T-helper 1 cell (primary cell): ENCODE results near the gene ZNF507.
A peak's percentile ranks its signal among the peaks of the same experiment; 100 is the strongest.

Experiments
- DNase-seq, 5 donors: peaks; one replicate each; pipeline ENCODE4 v3.0.0-alpha.2; 2012 to 2020
- total RNA-seq, 4 donors: gene quantifications; one replicate each; lab custom pipeline; 2026; lab: John Stamatoyannopoulos, UW

ZNF507 gene
- 23.9 to 68.1 (median 50.2) reads per million in 4 donors for total RNA-seq

GRCh38 chr19:32345261-32346207 lies at the start of gene ZNF507:
TSS of gene ZNF507 (plus strand) at chr19:32345610. CDS start at chr19:32352831, 7,221 bp downstream.
- peak; percentile 60 to 81 (median 75) for DNase-seq

DNA sequence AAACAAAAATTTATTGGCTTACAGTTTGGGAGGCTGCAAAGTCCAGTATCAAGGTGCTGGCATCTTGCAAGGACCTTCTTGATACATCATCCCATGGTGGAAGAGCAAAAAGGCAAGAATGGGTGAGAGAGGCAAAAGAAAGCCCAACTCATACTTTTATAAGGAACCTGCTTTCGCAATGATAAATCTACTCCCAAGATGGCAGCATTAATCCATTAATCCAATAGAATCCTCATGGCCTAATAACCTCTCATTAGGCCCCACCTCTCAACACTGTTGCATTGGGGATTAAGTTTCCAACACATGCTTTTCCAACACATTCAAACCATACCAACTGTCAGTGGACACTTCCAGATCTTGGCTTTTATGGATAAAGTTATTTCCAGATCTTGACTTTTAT lies 48.7 kb upstream of the ZNF507 start:
- DNase-seq, result no peak

DNA sequence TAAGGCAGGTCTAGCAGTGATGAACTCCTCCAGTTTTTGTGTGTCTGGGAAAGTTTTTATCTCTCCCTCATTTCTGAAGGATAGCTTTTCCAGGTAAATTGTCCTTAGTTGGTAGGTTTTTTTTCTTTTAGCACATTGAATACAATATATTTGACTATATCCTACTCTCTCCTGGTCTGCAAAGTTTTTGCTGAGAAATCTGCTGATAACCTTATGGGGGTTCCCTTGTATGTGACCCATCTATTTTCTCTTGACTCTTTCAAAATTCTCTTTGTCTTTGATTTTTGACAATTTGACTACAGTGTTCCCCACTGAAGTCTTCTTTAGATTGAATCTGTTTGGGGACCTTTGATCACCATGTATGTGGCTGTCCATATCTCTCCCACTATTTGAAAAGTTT lies 42.6 kb upstream of the ZNF507 start:
- DNase-seq, result no peak

DNA sequence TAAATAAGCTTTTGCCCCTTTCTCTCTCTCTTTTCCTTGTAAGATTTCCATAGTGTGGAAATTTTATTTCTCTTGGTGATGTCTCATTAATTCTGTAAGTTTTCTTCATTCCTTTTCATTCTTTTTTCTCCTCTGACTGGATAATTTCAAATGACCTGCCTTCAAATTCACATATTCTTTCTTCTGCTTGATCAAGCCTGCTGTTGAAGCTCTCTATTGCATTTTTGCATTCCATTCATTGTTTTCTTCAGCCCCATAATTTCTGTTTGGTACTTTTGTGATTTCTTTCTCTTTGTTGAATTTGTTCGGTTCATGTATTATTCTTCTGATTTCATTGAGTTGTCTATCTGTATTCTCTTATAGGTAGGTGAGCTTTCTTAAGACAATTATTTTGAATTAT lies 42.2 kb upstream of the ZNF507 start:
- no peak for DNase-seq

- no peak for DNase-seq
Observed at GRCh38 chr19:32307591-32307990, 37.8 kb upstream of the ZNF507 start.

- DNase-seq, result no peak
Observed at GRCh38 chr19:32308431-32309077, 36.9 kb upstream of the ZNF507 start.

- no peak for DNase-seq
Observed at GRCh38 chr19:32309711-32310390, 35.6 kb upstream of the ZNF507 start.

DNA sequence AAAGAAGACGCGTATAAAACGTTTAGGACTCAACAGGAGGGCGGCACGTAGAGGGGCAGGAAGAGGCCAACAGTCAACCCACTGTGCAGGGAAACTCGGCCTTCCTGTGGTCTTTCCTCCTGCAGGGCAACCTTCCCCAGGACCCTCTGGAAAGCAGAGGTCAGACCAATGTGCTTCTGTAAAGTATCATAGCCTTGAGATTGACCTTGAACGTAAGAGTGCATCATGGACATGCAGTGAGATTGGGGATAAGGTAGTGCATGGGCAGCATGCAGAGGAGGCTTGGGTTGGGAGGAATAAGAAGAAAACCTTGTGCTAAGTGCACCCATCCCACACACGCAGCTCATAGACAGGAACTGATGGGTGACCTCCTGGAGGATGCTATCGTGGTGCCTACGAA lies 34.0 kb upstream of the ZNF507 start:
- DNase-seq, result no peak

- no peak for DNase-seq
Observed at GRCh38 chr19:32313569-32314265, 31.7 kb upstream of the ZNF507 start.

DNA sequence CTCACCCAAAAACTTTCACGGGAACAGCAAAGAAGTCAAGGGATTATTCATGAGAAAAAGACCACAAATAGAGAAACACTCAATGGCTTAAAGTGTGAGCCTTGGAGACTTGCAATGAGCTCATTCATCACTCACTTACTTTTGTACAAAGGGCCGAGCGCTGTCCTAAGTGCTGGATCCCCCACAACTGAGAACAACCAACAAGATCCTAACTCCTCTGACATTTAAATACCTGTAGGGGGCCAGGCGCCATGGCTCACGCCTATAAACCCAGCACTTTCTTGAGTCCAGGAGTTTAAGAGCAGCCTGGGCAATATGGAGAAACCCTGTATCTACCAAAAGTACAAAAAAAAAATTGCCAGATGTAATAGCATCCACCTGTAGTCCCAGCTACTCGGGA lies 29.4 kb upstream of the ZNF507 start:
- DNase-seq, result no peak

DNA sequence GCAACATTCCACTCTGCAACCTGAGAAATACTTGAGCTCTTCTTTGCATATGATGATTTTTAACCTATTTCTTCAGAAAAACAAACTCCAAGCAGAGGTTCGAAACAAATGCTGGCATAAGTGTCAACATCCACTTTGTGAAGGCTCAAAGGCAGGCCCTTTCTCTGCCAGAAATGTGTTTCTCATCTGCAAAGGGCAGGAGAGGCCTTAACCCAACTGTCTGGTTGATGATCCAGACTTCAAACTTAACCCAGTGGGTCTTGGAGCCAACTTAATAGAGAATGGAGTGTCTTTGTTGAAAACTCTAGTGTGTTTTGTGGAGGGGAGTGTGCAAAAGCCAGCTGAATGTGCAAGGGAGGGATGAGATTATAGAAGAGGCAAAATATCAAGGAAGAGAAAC lies 28.3 kb upstream of the ZNF507 start:
- no peak for DNase-seq

DNA sequence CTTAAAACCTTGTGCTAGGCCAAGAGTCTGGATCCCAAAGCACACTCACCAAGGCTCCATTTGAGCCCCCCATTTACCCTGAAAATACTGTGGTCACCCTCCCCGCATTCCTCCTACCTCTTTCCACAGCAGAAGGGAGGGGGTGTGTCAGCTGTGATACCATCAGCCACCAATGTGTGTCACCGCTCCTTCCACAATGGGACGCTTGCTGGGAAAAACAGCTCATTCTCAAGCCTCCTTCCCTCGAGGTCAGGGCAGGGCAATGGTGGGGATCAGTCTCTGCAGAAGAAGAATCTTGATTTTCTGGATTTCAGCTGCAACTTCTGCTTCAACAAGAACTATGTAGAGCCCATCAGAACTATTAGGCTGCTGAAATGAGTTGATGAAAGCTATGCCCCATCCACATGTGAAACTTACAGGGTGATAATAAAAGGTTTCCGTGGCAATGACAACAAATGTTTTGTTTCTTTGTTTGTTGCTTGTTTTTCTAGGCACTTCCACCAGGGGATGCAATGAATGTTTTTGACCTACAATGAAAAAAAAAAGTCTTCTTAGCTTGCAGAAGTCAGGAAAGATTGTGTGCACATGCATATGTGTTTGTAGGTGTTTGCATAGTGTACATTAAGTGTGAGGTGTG lies 26.4 kb upstream of the ZNF507 start:
- DNase-seq, result no peak

DNA sequence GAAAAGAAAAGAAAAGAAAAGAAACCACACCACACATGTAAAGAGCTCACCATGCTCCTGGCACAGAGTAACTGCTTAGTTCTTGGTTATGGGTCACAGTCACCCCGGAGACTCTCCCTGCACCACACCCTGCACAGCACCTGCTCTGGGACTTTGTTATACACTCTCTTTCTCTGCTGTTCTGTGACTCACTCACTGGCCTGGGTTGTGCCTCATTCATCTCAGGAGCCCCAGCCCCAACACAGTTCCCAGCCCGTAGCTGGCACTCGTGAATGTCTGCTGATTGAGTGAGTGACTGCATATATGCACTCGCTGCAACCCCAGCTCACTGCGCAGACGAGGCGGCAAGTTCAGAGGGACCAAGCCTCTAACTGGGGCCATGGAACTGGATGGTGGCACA lies 22.9 kb upstream of the ZNF507 start:
- DNase-seq, result no peak

- DNase-seq, result no peak
Observed at GRCh38 chr19:32324631-32325285, 20.7 kb upstream of the ZNF507 start.

DNA sequence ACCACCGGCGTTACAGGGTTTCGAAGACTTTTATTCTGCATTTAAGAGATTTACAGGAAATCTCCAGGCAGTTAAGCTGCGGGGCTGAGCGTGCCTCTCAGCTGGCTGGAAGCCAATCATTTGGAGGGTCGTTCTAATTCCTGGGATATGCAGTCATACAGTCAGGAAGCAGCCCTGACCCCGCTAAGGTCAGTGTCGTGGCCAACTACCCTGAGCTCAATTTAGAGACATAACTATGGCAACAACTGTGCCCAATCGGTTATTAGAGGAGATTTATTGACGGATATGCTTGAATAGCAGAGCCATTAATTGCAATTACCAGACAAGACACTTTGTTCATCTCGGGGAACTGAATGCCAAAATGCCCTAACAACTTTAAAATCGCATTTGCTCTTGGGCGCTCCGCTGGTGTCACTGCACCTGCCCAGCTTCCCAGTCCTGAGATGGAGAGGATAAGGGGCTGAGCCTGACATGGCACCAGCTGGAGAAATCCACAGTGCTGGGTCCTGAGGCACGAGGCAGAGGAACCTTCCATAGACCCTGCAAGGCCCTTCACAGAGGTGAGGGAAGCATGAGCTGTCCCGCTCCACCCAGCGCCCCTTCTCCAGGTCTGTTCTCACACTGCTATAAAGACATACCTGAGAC lies 15.1 kb upstream of the ZNF507 start:
- DNase-seq, result no peak

DNA sequence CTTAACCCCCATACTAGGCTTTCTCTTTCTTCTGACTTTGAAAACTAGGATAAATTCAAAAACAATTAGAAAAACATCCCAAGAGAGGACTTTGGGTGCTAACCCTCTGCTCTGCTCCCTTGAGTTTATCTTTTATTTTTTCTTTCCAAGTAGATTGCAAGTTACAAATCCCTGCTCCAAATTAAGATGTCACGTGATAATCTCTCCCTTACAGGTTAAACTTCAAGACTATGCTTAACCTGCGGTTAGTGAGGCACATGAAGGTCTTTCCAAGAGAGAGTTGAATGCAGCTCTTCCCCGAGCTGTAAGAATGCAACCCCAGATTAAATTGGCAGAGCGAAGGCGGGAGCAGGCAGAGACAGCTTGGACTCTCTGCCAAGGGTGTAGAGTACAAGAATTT lies 12.2 kb upstream of the ZNF507 start:
- DNase-seq, result no peak

DNA sequence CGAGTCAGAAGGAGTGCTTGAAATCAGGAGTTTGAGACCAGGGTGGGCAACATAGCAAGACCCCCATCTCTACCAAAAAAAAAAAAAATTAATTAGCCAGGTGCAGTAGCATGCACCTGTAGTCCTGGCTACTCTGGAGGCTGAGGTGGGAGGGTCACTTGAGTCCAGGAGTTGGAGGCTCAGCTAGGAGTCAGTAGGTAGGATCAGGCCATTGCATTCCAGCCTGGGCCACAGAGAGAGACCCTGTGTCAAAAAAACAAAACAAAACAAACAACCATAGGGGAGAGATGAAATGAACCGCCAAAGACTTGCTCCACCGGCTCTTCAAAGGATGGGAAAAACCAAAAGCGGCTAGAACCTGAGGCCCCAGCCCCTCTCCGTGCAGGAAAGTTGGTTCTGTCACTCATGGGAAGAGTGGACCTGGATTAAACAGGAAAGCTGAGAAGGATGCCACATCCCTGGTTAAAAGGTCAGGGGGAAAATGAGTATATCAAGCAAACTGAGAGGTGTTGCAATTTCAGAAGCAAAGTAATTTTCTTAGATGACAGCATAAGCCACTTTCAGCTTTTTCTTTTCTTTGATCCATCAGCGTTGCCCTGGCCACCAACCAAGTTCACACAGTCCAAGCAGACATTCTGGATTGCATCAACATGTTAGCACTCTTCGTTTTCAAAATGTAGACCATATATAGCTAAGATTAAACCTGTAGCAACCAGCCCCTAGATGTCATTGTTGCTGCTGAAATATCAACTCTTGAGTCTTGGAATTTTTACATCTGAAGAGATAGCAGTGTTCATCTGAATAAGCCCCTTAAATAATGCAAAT lies 8.9 kb upstream of the ZNF507 start:
- DNase-seq, result no peak

DNA sequence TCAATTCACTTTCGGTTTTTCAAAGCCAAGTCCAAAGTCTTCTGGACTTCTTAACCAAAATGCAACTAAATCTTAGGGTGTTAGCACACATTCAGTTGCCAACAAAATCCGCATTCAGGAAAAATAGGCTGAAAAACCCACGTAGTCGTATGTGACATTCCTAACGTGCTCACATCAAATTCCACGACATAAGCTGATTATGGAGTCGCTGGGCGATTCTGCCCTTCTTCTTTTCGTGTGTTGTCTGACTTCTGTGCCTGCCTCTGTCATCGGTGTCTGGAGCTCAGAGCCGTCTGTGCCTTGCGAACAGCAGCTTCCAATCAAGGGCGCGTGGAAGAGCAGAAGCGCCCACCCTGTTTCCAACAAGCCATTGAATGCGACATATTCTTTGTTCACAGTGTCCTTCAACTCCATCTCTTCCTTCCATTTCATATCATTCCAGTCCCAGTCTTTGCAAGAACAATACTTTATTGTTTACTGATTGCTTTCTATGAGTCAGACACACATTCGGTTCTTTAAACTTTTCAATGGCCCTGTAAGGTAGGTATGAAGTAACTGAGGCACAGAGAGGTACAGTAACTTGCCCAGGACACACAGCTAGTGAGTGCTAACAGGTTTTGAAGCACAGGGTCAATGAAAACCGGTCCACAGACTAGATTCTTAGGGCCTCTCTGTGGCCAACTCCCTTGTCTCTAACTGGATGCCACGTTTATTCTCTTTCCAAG lies 8.2 kb upstream of the ZNF507 start:
- DNase-seq, result no peak

DNA sequence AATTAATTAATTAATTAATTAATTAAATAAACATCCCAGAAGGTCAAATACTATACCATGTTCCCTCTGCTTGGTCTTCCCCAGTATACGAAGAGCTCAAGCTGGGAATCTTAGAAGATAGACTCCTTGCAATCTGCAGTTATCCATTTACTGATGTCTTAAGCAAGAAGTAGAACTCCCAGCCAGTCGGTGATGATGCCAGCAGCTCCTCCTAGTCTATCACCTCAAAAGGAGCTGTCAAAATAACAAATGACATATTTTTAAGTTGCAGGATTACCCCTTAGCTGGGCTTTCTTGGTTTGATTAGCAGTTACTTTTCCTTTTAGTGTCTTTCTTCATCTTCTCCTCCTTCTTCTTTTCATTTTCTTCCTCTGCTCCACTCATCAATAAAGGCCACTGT lies 6.0 kb upstream of the ZNF507 start:
- DNase-seq, result no peak
